Mesenteric fat pad (tissue), 1 donor: ENCODE data around the gene HEPACAM. TPM values are rescaled to one million over a fixed set of nuclear protein-coding genes. Genes with fewer than 3 reads are reported as not detected.

Experiments used
- DNase-seq: peaks from one replicate; pipeline ENCODE4 v3.0.0-alpha.2; 2020; ENCODE audit warnings: low spot score
- total RNA-seq: library from RNA; stranded (reverse); fragmentation: NEBNext Ultra II Directional; extraction: Animal tissue kit (Norgen Biotek cat#: 25700); gene quantifications from one replicate; pipeline ENCODE4 v1.2.1, GENCODE V29; 2021
- donor health status: DM: yes; HTN: yes; CAD: no.

The HEPACAM gene
- total RNA-seq, 1 donor from 2014 or later: 33.4 TPM

DNA sequence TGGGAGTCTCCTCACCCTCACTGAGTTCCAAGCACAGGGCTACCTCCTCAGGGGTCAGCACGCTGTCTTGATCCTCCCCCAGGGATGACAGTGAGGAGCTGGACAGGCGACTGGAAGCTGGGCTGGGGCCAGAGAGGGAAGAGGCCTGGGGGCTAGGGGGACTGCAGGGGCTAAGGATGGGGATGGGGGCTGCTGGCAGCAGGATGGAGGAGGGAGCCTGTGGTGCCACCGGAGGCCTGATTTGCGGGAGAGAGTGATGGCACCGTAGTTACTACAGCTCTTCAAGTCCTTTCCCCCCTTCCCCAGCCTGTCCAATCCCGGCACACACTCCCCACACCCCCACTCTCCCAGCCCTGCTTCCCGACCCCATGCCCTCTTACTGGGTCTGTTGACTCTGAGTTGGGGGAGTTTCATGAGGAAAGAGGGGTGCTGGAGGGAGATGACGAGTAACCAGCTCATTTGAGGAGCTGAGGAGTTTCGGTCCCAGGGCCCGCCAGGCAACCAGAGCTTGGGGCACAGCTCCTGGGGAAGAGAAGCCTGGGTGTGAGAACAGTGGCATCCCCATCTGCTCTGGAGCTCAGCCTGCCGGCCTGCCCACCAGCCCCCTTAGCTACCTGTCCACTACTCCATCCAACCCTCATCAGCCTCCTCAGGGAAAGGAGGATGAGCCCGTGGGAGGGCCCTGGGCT is 48.7 kb downstream of the HEPACAM start:
- peak; percentile 78 for DNase-seq

DNA sequence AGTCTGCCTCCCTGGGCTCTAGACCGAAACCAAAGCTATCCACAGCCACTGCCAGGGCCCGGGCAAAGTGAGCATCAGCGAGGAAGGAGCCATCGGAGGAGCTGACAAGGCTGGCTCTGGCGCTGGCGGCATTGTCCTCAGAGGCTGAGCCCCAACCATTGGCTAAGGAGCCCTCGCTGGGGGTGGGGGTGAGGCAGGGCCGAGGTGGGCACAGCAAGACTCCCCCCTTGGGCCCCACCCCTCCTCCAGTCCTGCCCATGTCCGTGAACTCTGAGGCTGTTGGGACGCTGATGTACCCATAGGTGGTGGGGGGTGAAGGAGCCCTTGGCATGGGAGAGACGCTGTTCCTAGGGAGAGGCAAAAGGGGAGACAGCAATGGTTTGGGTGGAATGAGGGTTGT is 49.4 kb downstream of the HEPACAM start:
- peak; percentile 78 for DNase-seq

DNA sequence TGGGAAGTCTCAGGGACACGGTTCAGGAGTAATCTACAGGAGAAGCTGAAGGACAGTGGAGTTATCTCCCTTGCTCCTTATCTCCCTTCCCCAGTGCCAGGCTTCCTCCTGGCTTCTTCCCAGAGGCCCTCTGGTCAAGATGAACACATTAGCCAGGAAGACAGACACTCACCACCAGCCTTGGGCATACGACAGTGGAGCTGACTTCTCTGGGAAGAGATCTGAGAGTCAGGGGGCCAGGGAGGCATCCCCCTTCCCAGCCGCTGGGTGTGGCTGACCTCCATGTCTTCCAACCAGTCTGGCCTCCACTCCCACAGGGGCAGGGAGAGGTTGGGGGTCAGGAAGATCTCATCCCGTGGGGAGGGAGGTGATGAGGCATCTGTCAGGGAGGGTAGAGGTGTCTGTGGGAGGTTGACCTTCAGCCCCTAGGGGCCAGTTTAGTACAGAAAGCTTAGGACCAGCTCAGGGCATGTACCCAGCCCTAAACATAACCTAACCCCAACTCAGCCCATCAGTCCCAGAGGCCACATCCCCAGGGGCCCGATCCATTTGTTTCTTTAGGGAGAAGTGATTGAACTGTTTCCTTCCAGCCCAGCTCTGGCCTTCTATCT is 50.9 kb downstream of the HEPACAM start:
- DNase-seq: peak; percentile 76

DNA sequence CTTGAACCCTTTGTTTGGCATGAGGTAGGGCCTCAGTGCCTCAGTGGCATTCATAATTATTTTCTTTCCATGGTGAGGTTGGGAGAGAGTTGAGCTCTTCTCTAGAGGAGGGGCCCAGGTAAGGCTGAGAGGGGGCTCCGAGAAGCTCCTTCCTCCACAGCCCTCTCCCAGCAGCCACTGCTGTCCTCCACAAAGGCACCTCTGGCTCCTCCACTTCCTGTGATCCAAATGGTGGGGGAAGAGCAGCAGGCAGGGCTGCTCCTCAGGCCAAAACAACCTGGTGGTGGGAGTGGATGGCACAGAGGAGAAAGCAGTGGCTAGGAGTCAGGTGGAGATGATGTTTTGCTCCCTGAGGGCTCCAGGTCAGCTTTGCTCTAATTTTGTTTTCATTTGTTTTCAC is 51.5 kb downstream of the HEPACAM start:
- DNase-seq: peak; percentile 55

DNA sequence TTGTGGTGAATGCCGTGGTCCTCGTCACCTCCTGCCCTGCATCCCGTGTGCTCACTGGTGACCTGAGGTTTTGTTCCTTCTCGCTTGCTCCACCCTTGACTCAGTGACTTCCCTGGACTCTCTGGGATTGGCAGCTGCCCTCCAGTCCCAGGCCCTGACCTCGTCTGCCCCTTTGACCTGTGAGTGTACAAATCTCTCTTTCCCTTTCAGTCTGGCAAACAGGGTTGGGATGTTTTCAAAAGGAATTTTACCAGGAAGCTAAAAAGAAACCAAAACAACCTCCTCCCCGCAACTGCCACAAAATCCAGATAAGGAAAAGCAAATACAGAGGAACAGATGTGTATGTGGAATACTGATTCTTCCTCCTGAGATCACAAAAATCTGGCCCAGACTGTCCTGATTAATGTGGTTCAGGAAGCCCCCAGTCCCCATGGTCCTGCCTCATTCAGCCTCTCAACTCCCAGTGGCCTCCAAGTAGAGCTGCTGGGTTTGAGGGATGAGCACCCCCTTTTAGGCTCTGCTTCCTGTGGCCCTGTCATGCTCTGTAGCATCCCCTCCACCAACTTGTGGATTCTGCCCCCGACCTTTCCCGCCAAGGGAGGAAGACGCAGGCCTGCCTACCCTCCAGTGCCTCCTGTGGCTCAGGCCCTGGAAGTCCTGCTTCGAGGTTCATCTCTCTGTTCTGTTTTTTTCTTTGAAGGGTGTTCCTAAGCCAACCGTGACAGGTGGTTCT is 53.3 kb downstream of the HEPACAM start:
- peak; percentile 85 for DNase-seq

DNA sequence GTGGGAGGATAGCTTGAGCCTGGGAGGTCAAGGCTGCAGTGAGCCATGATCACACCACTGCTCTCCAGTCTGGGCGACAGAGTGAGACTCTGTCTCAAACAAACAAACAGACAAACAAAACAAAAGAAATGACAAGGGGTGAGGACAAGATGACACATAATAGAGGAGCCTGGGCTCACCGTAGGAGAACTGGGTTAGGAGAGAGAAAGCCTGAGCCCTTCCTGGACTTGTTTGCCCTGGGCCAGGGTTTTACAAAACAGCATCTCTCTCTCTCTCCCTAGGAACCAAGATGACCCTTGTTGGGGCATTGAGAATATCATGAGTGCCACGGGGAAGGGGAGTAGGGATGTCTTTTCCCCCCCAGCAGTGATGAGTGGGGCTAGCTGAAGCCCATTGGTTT is 54.9 kb downstream of the HEPACAM start:
- DNase-seq: no peak

DNA sequence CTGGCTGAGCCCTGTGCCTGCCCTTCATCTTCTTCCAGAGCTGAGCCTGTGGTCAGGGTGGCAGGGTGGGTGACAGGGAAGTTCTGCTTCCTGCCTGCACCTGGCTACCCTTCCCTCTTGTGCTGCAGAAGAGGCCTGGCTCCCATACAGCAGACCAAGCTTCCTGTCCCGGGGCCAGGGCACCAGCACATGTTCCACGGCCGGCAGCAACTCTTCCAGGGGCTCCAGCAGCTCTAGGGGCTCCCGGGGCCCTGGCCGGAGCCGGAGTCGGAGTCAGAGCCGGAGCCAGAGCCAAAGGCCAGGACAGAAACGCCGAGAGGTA is 55.6 kb downstream of the HEPACAM start:
- peak; percentile 75 for DNase-seq

DNA sequence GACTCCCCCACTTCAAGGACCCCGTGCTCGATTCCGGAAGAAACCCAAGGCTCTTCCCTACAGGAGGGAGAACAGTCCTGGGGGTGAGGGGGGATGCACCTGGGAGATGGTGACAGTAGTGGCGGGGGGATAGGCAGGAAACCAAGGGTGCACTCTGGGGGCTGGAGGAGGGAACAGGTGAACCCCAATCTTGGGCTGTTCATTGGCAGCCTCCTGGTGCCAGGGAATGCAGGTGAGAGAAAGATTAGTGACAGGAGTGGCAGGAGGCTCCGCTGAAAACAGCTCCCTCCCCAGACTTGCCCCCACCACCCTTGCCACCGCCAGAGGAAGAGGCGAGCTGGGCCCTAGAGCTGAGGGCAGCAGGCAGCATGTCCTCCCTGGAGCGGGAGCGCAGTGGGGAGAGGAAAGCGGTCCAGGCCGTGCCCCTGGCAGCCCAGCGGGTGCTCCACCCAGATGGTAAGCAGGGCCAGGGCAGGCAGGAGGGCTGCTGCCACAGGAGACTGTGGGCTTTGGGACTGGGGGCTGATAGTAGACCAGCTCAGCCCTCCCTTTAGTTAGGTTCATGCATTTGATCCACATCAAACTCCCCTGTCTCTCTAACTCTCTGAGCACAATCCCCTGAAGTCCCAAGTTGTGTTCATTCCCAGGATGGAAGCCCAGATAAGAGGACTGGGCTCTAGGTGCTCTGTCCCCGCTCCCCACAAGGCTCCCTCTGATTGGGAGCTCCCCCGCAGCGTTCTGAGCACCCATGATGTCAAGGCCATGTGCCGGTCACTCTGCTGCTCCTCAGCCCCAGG is 56.2 kb downstream of the HEPACAM start:
- peak; percentile 84 for DNase-seq

DNA sequence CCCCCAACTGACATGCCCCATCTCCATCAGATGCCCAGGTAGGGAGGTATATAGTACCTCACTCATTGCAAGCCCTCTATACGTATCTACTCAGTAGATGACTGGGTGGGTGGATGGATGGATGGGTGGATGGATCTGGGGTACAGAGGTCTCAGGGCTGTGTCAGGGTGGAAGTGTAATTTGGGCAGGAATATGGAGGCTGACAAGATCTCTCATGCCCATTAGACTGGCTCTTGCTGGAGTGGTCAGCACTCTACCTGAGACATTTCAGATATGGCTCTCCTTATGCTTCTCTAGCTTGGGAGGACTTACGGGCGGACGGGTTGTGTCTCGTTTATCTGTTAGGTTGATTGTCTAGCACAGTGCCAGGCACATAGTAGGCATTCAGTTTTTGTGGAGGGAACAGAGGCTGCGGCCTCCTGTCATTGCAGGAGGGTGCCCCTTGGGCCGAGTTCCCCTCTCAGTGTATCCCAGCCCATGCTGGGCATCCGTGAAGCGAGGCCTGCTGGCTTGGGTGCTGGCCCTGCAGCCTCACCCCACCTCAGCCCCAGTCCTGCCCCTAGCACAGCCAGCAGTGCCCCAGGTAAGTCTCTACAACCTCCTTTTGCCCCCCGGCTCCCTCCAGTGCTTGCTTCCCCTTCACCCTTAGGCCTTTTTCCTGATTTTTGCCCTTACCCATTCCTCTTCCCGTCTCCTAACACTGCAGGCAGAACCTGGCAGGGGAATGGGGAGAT is 56.9 kb downstream of the HEPACAM start:
- peak; percentile 67 for DNase-seq

DNA sequence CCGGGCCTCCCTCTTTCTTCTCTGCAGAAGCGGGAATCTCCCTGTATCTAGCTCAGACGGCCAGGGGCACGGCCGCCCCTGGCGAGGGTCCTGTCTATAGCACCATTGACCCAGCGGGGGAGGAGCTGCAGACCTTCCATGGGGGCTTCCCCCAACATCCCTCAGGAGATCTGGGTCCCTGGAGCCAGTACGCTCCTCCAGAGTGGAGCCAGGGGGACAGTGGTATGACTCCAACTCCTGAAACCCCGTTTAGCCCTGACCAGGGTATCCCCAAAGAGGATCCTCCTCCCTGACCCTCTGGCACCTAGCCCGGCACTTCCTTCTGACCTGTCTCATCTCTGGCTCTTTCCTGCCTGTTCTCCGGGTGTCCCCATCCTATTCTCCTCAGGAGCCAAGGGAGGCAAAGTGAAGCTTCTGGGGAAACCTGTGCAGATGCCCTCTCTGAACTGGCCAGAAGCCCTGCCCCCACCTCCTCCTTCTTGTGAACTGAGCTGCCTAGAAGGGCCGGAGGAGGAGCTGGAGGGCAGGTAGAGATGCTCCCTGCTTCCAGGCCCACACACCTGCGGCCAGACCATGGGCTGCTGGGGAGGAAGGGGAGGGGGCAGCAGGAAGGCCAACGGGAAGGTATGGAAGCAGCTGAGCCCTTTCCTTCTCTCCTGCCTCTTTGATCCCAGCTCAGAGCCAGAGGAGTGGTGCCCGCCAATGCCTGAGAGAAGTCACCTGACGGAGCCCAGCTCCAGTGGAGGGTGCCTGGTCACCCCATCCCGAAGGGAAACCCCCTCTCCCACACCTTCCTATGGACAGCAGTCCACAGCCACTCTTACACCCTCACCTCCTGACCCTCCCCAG is 57.7 kb downstream of the HEPACAM start:
- DNase-seq: peak; percentile 81

DNA sequence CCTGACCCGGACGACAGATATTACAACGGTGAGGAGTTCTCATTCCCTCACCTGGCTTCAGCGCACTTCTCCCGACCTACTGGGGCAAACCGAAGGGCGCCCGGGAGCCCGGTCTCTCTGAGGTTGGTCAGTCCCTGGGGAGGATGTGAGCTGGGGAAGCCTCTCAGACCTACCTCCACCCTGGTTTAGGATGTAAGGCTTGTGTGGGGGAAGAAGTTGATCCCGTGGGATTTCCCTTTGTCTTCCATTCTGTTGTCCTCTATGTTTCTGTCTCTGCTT is 58.3 kb downstream of the HEPACAM start:
- DNase-seq: no peak

DNA sequence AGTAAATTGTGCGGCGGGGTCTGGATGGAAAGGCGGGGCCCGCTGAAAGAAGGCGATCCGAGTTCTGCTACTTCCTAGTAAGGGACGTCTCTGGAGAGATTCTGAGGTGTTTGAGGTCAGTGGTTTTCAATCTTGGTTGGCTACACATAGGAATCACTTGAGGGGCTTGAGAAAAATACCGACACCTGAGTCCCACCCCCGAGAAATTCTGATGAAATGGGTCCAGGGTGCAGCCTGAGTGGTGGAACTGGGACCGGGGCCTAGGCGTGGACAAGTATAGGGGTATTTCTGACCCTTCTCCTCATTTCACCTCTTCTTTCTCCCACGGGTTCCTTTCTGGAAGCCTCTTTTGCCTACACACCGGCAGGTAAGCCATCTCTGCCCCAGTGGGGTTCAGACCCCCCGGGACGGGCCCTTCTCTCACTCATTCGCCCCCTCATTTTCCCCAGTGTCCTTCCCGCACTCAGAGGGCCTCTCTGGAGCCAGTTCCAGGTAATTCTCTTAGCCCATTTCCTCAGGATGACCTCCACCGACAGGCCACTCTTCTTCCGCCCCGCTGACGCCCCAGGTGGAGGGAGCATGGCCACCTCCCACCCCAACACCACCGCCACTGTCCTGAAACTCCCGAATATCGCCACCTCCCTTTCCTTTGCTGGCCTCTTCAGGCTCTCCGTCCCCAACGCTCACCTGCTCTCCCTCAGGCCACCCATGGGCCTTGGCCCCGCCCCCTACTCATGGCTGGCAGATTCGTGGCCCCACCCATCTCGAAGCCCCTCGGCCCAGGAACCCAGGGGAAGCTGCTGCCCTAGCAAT is 58.8 kb downstream of the HEPACAM start:
- peak; percentile 89 for DNase-seq

DNA sequence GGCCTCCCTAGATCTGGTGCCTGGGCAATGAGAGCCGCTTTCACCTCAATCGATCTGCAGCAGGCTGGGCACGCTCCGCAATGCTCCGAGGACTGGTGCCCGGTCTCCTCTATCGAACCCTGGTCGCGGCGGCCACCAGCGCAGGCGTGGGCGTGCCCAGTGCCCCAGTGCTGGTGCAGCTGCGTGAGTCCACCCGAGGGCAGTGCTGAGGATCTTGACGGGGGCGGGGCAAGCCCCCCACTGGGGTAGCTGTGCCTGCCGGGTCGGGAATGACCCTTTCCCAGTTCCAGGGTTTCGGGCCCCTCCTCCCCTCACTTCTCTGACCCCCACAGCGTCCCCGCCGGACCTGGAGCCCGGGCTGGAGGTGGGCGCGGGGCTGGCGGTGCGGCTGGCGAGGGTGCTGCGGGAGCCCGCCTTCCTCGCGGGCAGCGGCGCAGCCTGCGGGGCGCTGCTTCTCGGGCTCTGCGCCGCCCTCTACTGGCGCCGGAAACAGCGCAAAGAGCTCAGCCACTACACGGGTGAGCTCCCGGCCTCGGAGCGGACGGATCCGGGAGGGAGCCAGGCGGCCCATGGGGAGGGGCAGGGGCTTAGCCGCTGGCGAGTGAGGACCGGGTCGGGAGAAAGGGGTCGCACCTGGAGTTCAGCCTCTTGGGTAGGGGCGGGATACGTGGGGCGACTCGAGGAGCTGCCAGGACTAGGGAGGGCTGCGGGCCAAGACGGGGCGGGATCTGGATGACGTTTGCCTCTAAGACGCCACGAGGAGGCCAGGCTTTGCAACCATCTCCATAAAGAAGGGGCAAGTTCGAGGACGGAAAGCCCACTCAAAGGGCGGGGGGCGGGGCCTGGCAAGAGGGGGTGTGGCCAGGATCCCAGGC is 59.7 kb downstream of the HEPACAM start:
- DNase-seq: peak; percentile 94

DNA sequence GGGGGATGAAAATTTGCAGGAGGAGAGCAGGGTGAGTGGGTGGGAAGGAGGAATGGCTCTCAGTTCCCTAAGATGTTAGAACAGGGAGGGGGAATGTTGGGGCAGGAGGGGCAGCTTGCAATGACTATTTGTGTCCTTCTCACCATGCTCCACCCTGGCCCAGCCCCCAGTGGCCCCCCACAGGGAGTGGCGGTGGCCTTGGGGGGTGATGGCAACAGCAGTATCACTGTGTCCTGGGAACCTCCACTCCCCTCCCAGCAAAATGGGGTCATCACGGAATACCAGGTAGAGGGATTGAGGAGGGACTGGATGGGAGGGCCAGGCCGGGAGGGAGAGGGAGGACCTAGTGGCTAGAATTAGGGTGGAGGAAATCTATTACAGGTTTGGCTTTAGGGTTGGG is 60.4 kb downstream of the HEPACAM start:
- peak; percentile 72 for DNase-seq

DNA sequence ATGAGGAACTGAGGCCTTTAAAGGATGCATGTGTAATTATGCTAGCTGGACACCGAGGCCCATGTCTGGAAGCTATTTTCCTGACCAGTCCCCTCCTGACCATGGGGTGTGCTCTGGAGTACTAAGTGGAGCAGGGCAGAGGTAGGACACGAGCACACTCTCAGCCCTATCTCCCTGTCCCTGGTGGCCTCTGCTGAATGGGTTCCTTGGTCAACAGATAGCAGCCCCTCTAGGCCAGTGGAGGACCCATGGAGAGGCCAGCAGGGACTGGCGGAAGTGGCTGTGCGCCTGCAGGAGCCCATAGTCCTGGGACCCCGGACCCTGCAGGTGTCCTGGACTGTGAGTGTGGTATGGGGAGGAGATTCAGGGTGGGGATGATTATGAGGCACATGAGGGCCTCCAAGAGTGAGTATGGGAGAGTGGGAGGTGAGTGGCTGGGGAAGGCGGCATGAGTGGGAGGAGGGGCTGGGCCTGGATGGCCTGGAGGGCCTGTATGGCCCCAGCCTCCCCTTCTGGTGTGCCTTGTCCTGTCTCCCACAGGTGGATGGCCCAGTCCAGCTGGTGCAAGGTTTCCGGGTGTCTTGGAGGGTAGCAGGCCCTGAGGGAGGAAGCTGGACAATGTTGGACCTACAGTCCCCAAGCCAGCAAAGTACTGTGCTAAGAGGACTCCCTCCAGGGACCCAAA is 61.1 kb downstream of the HEPACAM start:
- DNase-seq: peak; percentile 87

DNA sequence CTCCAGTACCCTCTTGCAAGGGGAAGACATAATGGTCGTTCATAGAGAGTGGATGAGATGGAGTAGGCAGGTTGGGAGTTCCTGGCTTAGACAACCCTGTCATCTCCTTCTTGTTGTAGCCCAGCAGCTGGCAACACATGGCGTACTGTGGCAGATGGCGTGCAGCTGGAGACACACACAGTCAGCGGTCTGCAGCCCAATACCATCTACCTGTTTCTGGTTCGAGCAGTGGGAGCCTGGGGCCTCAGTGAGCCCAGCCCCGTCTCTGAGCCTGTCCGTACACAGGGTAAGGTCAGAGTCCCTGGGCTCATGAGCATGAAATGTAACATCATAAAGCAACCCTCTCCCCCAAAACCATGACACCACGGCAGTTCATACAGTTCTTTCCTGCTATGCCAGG is 61.9 kb downstream of the HEPACAM start:
- peak; percentile 65 for DNase-seq

DNA sequence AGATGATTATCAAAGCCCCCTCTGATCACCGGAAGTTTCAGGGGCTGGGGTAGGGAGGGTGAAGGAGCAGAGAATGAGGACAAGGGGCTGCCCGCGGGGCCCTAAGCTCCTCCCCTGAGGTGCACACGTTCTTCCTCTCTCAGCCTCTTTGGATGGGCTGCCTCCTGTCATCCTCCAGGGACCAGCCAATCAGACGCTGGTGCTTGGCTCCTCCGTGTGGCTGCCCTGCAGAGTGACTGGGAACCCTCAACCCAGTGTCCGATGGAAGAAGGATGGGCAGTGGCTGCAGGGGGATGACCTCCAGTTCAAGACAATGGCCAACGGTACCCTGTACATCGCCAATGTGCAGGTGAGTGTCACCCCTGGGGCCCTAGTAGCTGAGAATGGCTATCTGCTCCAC is 63.1 kb downstream of the HEPACAM start:
- DNase-seq: no peak

DNA sequence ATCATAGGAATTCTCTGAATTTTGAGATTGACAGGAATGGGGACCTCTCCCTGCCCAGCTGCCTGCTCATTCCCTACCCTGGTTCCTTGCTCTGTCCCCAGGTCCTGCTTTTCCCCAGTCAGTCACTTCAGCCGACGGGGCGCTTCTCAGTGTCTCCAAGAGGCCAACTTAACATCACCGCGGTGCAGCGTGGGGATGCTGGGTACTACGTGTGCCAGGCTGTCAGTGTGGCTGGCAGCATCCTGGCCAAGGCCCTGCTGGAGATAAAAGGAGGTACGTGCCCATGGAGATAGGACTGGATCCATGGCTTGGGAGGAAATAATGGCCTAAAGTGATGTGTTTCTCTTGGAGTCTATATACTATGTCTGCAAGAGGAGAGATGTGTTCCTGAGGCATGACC is 63.6 kb downstream of the HEPACAM start:
- peak; percentile 69 for DNase-seq
